Ramos (cell line): ENCODE measurements around the gene ZBTB9.

Experiments used
- in situ Hi-C: fragments of 300-500 bp; cut with MboI; formaldehyde crosslinking; loops from one replicate; pipeline ENCODE4 v1.14.3; 2022; ENCODE audit warnings: low sequenced_read_pairs; ENCODE audit not compliant: unreplicated experiment

ZBTB9 gene

DNA sequence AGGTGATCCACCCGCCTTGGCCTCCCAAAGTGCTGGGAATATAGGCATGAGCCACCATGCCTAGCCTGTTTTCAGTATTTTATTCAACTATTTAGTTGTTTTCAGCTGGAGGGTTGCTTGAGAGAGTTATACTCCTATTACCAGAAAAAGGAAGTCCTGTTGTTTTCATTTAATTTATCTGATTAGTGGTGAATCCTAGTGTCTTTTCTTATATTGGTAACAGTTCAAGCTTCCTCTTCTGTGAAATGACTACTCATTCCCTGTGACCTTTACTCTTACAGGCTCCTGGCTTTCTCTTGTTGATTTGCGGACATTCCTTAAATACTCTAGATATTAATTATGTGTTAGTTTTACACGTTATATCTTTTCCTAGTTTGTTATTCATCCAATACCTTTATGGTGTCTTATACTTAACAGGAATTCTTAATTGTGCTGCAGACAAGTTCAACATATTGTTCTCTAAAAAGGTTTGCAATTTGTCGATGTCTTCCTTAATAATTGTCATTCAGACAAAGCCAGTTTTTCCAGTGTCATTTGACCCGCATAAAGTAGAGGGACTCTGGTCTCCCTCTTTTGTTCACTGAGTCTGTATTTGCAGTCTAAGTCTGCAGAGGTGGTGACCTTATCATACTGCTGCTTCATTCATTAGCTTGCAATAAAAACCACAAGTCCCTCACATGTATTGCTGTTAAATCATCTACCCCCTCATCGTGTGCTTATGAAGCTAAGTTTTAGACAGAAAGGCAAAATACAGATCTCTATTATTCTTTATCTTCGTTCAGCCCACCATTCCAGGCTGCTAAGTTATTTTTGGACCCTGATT lies 51.4 kb downstream of the ZBTB9 start:
- in situ Hi-C loops = no loop called here
